ENCODE measurements around the gene HES4.
"Not testable (repeated sequence)": the region's sequence is repeated elsewhere in the genome, so short reads cannot be mapped to it uniquely, and the experiment has no call there.

Gene HES4

DNA sequence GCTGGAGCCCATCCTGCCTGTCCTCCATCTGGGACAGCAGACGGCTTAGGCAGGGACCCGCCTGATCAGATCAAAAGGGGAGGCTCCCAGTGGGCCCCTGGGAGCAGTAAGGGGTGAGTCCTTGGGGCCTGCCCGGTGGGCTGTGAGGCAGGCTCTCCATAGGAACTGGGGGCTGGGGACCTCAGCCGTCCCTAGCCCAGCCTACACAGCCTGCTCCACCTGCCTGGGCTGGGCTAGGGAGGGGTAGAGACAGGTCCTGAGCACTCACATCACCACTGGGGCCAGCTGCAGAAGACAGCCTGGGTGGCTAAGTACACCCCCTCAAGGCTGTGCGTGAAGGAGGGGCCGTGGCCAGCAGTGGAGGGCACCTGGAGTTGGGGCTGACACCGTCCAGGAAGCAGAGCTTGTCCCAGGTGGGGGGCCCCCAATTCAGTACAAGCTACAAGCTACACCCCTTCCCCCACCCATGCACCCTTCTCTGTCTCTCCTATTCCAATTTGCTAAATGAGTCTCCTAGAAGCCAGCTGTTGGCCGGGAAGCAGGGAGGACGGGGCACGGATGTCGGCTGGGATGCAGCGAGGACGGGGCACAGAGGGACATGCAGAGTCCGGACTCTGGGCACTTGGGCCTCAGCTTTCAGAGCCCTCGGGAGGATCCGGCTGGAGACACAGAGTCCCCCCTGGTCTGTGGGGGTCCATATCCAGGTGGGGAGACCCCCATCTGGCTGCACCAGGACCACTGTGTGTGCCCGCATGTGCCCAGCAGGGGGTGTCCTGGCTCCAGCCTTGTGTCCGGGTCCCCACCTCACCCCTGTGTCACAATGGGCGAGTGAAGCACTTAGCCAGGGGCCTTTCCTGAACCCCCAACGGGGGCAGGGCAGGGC is 15.1 kb upstream of the HES4 start:
- DNase-seq = no peak

- DNase-seq = no peak
Observed at GRCh38 chr1:1013922-1014648, 14.2 kb upstream of the HES4 start.

GRCh38 chr1:1013105-1013921 is 13.4 kb upstream of the HES4 start, which contains the start of gene ISG15:
TSS of gene ISG15 (plus strand) at chr1:1013497. CDS start at chr1:1013574, 77 bp downstream.
- peak; percentile 47 for DNase-seq

- DNase-seq = not testable (repeated sequence)
Observed at GRCh38 chr1:1012736-1013104, 12.8 kb upstream of the HES4 start.

GRCh38 chr1:1011396-1011949 is 11.6 kb upstream of the HES4 start:
- no peak for DNase-seq

DNA sequence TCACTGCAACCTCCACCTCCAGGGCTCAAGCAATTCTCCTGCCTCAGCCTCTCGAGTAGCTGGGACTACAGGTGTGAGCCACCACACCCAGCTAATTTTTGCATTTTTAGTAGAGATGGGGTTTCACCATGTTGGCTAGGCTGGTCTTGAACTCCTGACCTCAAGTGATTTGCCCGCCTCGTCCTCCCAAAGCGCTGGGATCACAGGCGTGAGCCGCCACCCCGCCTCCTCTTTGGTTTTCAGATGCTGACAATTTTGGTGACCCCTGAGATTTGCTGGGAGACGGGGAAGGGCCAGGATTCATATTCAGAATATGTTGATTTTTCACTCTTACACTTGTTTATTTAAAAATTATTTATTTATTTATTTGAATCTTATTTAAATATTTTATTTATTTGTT is 10.2 kb upstream of the HES4 start:
- DNase-seq = not testable (repeated sequence)

- DNase-seq = no peak
Observed at GRCh38 chr1:1006305-1007159, 6.6 kb upstream of the HES4 start.

- no peak for DNase-seq
Observed at GRCh38 chr1:1005774-1006304, 5.9 kb upstream of the HES4 start.

GRCh38 chr1:1004780-1005697 is 5.1 kb upstream of the HES4 start:
- peak; percentile 20 for DNase-seq

- no peak for DNase-seq
Observed at GRCh38 chr1:1004420-1004779, 4.5 kb upstream of the HES4 start.

- DNase-seq = no peak
Observed at GRCh38 chr1:1003618-1004419, 3.9 kb upstream of the HES4 start.

DNA sequence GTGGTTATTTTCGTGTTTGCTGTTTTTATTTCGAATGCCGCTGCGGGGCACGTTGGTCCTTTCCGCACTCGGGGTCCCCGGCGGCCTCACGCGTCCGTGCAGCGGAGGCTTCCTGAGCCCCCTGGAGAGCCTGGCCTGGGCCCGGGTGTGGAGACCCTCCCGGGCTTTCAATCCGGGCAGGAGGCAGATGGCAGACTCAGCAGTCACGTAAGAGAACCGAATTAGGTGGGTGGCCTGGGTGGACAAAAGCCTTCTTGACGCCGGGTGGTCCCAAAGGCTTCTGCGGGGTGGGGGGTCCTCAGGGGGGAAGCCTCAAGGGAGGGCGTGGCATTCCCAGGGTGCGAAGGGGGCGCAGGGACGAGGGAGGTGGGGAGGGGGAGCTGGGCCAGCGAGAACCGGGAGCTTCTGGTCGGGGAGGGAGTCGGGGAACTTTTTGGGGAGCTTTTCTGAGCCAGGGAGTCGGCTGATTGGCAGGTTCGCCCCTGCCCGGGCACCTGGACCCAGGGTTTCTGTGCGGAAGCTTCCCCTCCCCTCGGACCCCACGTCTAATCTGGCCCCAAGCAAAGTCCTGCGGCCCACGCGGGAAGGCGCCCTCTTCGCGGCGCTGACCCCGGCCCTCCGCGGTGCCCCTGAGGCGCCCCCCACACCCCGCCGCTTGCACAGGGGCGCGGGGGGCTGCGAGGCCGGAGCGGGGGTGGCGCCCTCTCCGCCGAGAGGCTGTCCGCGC is 1.3 kb upstream of the HES4 start:
- no peak for DNase-seq

DNA sequence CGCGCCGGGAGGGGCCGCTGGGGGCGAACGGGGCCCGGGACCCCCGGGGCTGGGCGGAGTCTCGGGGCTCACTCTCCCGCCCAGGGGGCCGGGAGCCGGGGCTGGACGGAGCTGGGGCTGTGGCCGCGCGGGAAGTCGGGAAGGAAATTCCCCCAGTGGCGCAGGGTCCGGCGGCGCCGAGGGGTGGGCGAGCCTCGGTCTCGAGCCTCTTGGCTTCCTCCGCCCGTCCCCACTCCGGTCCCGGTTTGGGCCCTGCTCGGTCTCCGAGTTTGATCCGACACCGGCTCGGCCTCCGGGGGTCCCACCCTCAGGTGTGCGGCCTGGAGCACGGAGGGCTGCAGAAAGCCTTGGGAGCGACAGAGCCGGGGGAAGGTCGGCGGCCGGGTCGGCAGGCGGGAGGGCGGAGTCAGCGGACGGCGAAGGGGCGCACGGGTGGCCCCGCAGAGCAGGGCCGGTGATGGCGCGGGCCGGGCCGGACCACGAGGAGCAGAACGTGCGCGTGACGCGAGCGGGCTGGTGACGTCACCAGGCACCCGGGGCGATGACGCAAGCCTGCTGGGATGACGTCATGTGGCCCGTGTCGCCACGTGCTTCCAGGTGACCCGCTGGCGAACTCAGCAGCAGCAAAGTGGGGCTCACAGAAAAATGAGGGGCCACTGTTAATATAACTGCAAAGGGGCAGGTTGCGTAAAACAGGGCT is 610 bp upstream of the HES4 start:
- no peak for DNase-seq

- DNase-seq = no peak
Observed at GRCh38 chr1:998995-999724, 737 bp downstream of the HES4 start.

- no peak for DNase-seq
Observed at GRCh38 chr1:998745-998994, 1.2 kb downstream of the HES4 start.

- DNase-seq = no peak
Observed at GRCh38 chr1:997993-998744, 1.7 kb downstream of the HES4 start.

GRCh38 chr1:997713-997992 is 2.2 kb downstream of the HES4 start:
- no peak for DNase-seq
